SK-N-SH (cell line): Measurements from ENCODE around the gene OR2L8. TPM values are rescaled to one million over a fixed set of nuclear protein-coding genes. Genes with fewer than 3 reads are reported as not detected.

Source experiments
- CTCF ChIA-PET: fragments of 300-600, 350-600 bp; formaldehyde crosslinking; extraction: SDS; loops from one replicate; lab custom pipeline; 2021; lab: Yijun Ruan, JAX
- POLR2A ChIA-PET: fragments of 350-600 bp; sonication (Branson Sonifier 250); formaldehyde crosslinking; extraction: SDS; loops from one replicate; lab custom pipeline; 2020; ENCODE audit warnings: antibody characterized with exemption, inconsistent platforms; lab: Yijun Ruan, JAX
- DNase-seq: peaks from one replicate; pipeline ENCODE4 v3.0.0; 2012
- H2AFZ ChIP-seq: fragments of 200-600 bp; sonication (generic); 2 replicates; pipeline ENCODE4 v1.8.1; 2016; ENCODE audit warnings: antibody characterized with exemption, mild to moderate bottlenecking, low read depth
- H3F3A ChIP-seq: fragments of 200-600 bp; sonication (generic); replicated peaks from 2 replicates; pipeline ENCODE3; 2016; ENCODE audit warnings: antibody characterized with exemption, mild to moderate bottlenecking; ENCODE audit not compliant: insufficient read depth
- H3K27ac ChIP-seq, 2 experiments: fragments of 200-500 bp in 1 of 2; fragments of 200-600 bp in 1 of 2; sonication (Bioruptor generic) in 1 of 2; sonication (generic), shearing (Covaris generic) in 1 of 2; 2 replicates each; pipeline versions ENCODE4 v1.5.1 to v1.6.1; 2014 to 2016; ENCODE audit warnings: low read depth in 2 of 2, inconsistent platforms in 1 of 2, low read length in 1 of 2, mild to moderate bottlenecking in 1 of 2, mixed read lengths in 1 of 2
- H3K27me3 ChIP-seq: fragments of 200-600 bp; sonication (generic), shearing (Covaris generic); 2 replicates; pipeline ENCODE4 v1.6.1; 2016; ENCODE audit warnings: mixed run types; ENCODE audit not compliant: insufficient read depth
- H3K36me3 ChIP-seq, 2 experiments: fragments of 200-500 bp in 1 of 2; fragments of 200-600 bp in 1 of 2; sonication (Bioruptor generic) in 1 of 2; sonication (generic) in 1 of 2; replicated peaks in 1 of 2; 2 replicates each; pipeline versions ENCODE3 to v1.5.1; 2014 to 2016; ENCODE audit warnings: low read length in 1 of 2, mild to moderate bottlenecking in 1 of 2; ENCODE audit not compliant: insufficient read depth in 2 of 2, control insufficient read depth in 1 of 2
- H3K4me1 ChIP-seq, 2 experiments: fragments of 200-500 bp in 1 of 2; fragments of 200-600 bp in 1 of 2; sonication (Bioruptor generic) in 1 of 2; sonication (generic), shearing (Covaris generic) in 1 of 2; 2 replicates each; pipeline versions ENCODE4 v1.5.1 to v1.6.1; 2014 to 2016; ENCODE audit warnings: low read depth in 1 of 2, low read length in 1 of 2, mixed run types in 1 of 2; ENCODE audit not compliant: insufficient read depth in 2 of 2, control insufficient read depth in 1 of 2
- H3K4me2 ChIP-seq: fragments of 200-600 bp; sonication (generic), shearing (Covaris generic); 2 replicates; pipeline ENCODE4 v1.6.1; 2017; ENCODE audit warnings: mixed run types
- H3K4me3 ChIP-seq, 2 experiments: fragments of 200-500 bp in 1 of 2; fragments of 200-600 bp in 1 of 2; sonication (Bioruptor generic) in 1 of 2; sonication (generic), shearing (Covaris generic) in 1 of 2; 2 replicates each; pipeline versions ENCODE4 v1.5.1 to v1.8.1; 2014 to 2016; ENCODE audit warnings: low read depth in 2 of 2, inconsistent platforms in 1 of 2, low read length in 1 of 2, mild to moderate bottlenecking in 1 of 2, mixed read lengths in 1 of 2, moderate library complexity in 1 of 2
- H3K79me2 ChIP-seq: fragments of 200-600 bp; sonication (generic); 2 replicates; pipeline ENCODE4 v1.8.1; 2017; ENCODE audit warnings: mild to moderate bottlenecking; ENCODE audit not compliant: insufficient read depth
- H3K9ac ChIP-seq: fragments of 200-600 bp; sonication (generic); 2 replicates; pipeline ENCODE4 v1.6.1; 2017; ENCODE audit warnings: mixed run types
- H3K9me2 ChIP-seq: fragments of 200-600 bp; sonication (generic); 2 replicates; pipeline ENCODE4 v1.6.1; 2017; ENCODE audit warnings: mixed run types
- H3K9me3 ChIP-seq: fragments of 200-600 bp; sonication (generic); 2 replicates; pipeline ENCODE4 v1.6.1; 2017; ENCODE audit warnings: mixed run types, mild to moderate bottlenecking, moderate library complexity
- H4K20me1 ChIP-seq: fragments of 200-600 bp; sonication (generic); 2 replicates; pipeline ENCODE4 v1.6.1; 2017; ENCODE audit warnings: mild to moderate bottlenecking, mixed run types; ENCODE audit not compliant: insufficient read depth
- CHD2 ChIP-seq: fragments of 150-350 bp; IDR thresholded peaks from 2 replicates; pipeline ENCODE4 v1.6.1; 2018; ENCODE audit warnings: low read length; ENCODE audit not compliant: partially characterized antibody
- EZH2phosphoT487 ChIP-seq: fragments of 200-600 bp; sonication (generic); IDR thresholded peaks from 2 replicates; pipeline ENCODE4 v1.6.1; 2017; ENCODE audit warnings: low read depth, mixed run types, mild to moderate bottlenecking, antibody characterized with exemption, moderate library complexity, borderline replicate concordance
- FOXM1 ChIP-seq: IDR thresholded peaks from 2 replicates; pipeline ENCODE4 v1.4.0; 2012; ENCODE audit warnings: low read depth, mild to moderate bottlenecking
- WGBS: methylation state at CpG from one replicate; pipeline ENCODE4 v1.1.6; 2017; ENCODE audit warnings: low lambda C conversion rate; 5-methylcytosine and 5-hydroxymethylcytosine counted together
- polyA plus RNA-seq, 3 experiments: library from polyadenylated mRNA; depleted of rRNA; stranded (reverse); fragments of >200 nt; gene quantifications; 2 replicates each; pipeline ENCODE4 v1.2.3, GENCODE V29; 2012
- small RNA-seq, 7 experiments: library from RNA; depleted of rRNA; stranded (forward); fragments of <200 nt; gene quantifications; one replicate each; pipeline ENCODE3, GENCODE V24; 2012

Gene OR2L8
- polyA plus RNA-seq, 1 of the 3 experiments (the other 2 are of a cell fraction): not detected

GRCh38 chr1:247998811-247999210 is 50.2 kb downstream of the OR2L8 start:
- 0 out of 2 replicates have a peak, but pooled peaks cover 4% of the 10 kb centered on the region for H3K9me3 ChIP-seq
- no peaks in the 10 kb centered on the region for H4K20me1 ChIP-seq
- H3K79me2 ChIP-seq: no peaks in the 10 kb centered on the region
- no peaks in the 10 kb centered on the region for H3K27me3 ChIP-seq
- DNase-seq: no peak
- ChIA-PET CTCF (no interaction called here), POLR2A (no interaction called here)
- no peak overlapping the region for H3K27ac ChIP-seq
- H3F3A ChIP-seq: no peaks in the 10 kb centered on the region
- H3K9ac ChIP-seq: no peak overlapping the region
- no peak overlapping the region for H3K4me2 ChIP-seq
- H2AFZ ChIP-seq: no peak overlapping the region
- WGBS: 9% methylated on average over 2 of the region's 2 CpGs
- no peaks in the 10 kb centered on the region for H3K36me3 ChIP-seq
- H3K9me2 ChIP-seq: no peaks in the 10 kb centered on the region
- no peaks in the 10 kb centered on the region for H3K4me1 ChIP-seq
- no peak overlapping the region for H3K4me3 ChIP-seq
- TF ChIP-seq CHD2 (no peak), EZH2phosphoT487 (no peak), FOXM1 (no peak)

Small RNA genes within 50 kb of the gene (small RNA-seq; reads per million reads assigned to genes)
- 0 reads per million in 7 experiments for gene RF00019

Other genes starting within 250 kb of the OR2L8 start
- gene OR6F1, start 232.2 kb upstream of the OR2L8 start, polyA plus RNA-seq (2012; rRNA removed): not detected in 2 replicates
- not detected in 2 replicates for gene OR14K1, start 210.2 kb upstream of the OR2L8 start, polyA plus RNA-seq (2012; rRNA removed)
- gene OR14A2, start 200.7 kb upstream of the OR2L8 start, polyA plus RNA-seq (2012; rRNA removed): not detected in 2 replicates
- gene OR1C1, start 188.3 kb upstream of the OR2L8 start, polyA plus RNA-seq (2012; rRNA removed): not detected in 2 replicates
- gene OR14A16, start 124.7 kb upstream of the OR2L8 start, polyA plus RNA-seq (2012; rRNA removed): not detected in 2 replicates
- gene OR11L1, start 107.0 kb upstream of the OR2L8 start, polyA plus RNA-seq (2012; rRNA removed): not detected in 2 replicates
- gene TRIM58, start 91.7 kb upstream of the OR2L8 start, polyA plus RNA-seq (2012; rRNA removed): 0.13 and 0.35 TPM in 2 replicates
- 0.13 TPM in 1 of 2 replicates, not detected in the other for gene OR2W3, start 53.3 kb upstream of the OR2L8 start, polyA plus RNA-seq (2012; rRNA removed)
- not detected in 2 replicates for gene OR2T8, start 28.6 kb upstream of the OR2L8 start, polyA plus RNA-seq (2012; rRNA removed)
- not detected in 2 replicates for gene OR2AJ1, start 24.0 kb upstream of the OR2L8 start, polyA plus RNA-seq (2012; rRNA removed)
- gene OR2AK2, start 16.4 kb downstream of the OR2L8 start, polyA plus RNA-seq (2012; rRNA removed): 0.06 TPM in 1 of 2 replicates, not detected in the other
- gene OR2L5, start 64.8 kb downstream of the OR2L8 start, polyA plus RNA-seq (2012; rRNA removed): not detected in 2 replicates
- 0.03 and 0.08 TPM in 2 replicates for gene OR2L2, start 81.2 kb downstream of the OR2L8 start, polyA plus RNA-seq (2012; rRNA removed)
- 0.02 and 0.03 TPM in 2 replicates for gene OR2L3, start 98.0 kb downstream of the OR2L8 start, polyA plus RNA-seq (2012; rRNA removed)
- gene OR2L13, start 146.3 kb downstream of the OR2L8 start, polyA plus RNA-seq (2012; rRNA removed): 0.15 and 0.23 TPM in 2 replicates
- gene OR2M5, start 196.3 kb downstream of the OR2L8 start, polyA plus RNA-seq (2012; rRNA removed): not detected in 2 replicates
- not detected in 2 replicates for gene OR2M2, start 226.0 kb downstream of the OR2L8 start, polyA plus RNA-seq (2012; rRNA removed)
- gene OR2M3, start 248.4 kb downstream of the OR2L8 start, polyA plus RNA-seq (2012; rRNA removed): not detected in 2 replicates